Astrocyte of the hippocampus (primary cell): Measurements from ENCODE around the gene TEDC2.
A peak's percentile ranks its signal among the peaks of the same experiment; 100 is the strongest.

ENCODE experiments used
- DNase-seq: peaks from one replicate; pipeline ENCODE4 v3.0.0; 2011; ENCODE audit warnings: low read depth, low spot score

TEDC2 gene

DNA sequence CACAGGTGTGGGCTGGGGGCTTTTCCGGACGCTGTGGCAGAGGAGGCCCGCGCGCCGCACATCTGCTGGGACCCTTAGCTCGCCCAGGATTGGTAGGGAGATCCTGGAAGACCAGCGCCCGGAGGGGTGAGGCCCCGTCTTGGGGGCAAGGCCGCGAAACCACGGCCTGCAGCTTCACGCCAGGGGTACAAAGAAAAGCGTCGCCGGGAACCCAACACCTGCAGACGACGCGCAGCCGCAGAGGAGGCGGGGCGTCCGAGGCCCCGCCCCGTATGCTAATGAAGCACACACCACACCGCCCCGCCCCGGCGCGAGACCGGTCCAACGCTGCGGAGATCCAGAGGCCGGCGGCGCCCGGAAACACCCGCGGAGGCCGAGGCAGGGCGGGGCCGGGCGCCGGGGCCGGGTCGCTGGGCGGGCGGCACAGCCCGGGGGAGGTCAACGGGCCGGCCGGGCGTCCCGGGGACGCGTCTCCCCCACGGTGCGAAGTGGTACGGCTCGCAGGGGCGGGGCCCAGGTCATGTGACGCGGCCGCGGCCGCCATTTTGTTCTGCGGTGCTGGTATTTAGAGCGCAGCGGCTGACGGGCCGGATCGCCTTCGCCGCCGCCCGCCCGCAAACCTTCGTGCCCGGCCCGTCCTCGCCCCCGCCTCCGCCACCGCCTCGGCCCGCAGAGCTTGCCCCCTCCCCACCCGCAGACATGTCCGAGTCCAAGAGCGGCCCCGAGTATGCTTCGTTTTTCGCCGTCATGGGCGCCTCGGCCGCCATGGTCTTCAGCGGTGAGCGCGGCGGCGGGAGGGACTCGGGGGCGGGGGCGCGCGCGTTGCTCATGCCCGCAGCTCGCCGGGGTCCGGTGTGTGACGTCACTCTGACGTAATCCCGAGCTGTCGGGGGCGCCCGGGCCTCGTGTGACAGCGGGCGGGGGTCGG, 53.8 kb downstream of the TEDC2 start, which contains the start of gene ATP6V0C:
Gene ATP6V0C, plus strand, starts transcription at position 548 of the 928 bp plus-strand sequence. Its CDS starts 152 bp downstream, at position 700.
- DNase-seq = peak; percentile 95
